ENCODE measurements around the gene UBQLN4. TPM values are rescaled to one million over a fixed set of nuclear protein-coding genes. Genes with fewer than 3 reads are reported as not detected.

Gene UBQLN4
- 30.0 TPM for total RNA-seq
- long read RNA-seq, partial matches to known transcripts, result 23 of 27 reads
- long read RNA-seq, other reads (novel, unspliced or antisense), result 4 of 27 reads

- DNase-seq (ENCODE audit: low spot score), result peak; percentile 95
Observed at GRCh38 chr1:156053768-156054499, at the start of gene UBQLN4. UBQLN4 (minus strand) TSS chr1:156053798; CDS start chr1:156053701, 97 bp downstream.

- no peak for DNase-seq (ENCODE audit: low spot score)
Observed at GRCh38 chr1:156102633-156103511, 49.3 kb upstream of the UBQLN4 start.

- DNase-seq (ENCODE audit: low spot score), result no peak
Observed at GRCh38 chr1:156101880-156102279, 48.3 kb upstream of the UBQLN4 start.

DNA sequence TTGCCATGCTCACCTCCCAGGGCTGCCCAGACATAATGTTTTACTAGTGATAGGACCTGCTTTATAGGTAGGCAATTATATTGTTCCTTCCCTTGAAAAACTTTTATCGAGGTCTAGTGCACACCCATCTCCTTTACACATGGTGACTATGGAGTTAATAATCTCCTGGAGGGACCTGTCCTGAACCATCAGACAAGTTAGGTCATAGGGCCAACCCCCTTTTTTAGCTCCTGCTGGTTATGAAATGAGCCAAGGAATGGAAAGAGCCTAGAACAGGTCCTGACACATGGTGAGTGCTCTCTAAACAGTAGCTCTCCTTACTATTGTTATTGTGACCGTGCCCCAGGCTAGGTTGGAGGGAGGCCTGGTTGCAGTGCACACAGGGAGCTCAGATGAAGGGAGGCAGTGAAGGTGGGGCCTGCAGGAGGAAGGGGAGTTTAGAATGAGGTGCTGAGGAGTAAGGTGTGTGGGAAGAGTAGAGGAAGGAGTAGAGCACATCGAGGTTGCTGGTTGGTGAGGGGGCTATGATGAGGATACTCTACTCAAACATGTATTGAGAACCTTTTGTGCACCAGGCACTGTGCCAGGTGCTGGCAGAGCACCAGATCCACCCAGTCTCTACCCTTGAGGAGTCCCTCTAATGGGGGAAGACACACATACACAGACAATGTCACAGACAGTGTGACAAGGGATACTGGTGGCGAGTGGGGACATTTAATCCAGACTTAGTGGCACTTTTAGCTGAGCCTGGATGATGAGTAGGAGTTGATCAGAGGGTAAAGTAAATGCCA is 46.8 kb upstream of the UBQLN4 start:
- no peak for DNase-seq (ENCODE audit: low spot score)

DNA sequence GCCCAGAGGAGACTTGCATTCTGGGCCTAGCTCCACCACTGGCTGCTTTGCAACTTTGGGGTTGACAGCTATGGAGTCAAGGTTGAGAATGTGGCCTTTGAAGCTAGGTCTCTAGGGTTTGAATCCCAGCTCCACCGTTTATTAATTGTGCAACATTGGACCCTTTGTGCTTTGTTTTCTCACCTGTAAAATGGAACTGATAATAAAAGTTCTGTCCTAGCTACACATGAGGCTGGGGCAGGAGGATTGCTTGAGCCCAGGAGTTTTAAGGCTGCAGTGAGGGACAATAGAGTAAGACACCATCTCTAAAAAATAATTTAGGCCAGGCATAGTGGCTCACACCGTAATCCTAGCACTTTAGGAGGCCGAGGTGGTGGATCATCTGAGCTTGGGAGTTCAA is 45.7 kb upstream of the UBQLN4 start:
- DNase-seq (ENCODE audit: low spot score), result no peak

DNA sequence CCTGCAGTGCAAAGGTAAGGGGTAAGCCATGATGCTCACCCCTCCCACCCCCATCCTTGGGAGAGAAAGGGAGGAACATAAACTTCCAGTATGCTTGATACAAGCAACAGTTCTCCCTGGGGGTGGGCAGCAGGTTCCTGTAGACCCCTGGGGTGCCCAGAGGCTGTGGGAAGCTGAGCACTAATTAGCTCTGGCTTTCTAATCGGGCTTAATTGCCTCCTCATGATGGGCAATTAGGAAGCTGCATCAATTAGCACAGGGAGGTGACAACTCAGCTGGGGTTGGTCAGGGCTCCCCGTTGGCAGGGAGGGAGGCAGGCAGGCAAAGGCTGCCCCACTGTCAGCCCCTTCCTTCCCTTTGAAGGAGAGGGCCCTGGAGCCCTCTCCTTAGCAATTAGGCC is 45.2 kb upstream of the UBQLN4 start:
- no peak for DNase-seq (ENCODE audit: low spot score)

GRCh38 chr1:156097499-156098178 is 44.0 kb upstream of the UBQLN4 start:
- no peak for DNase-seq (ENCODE audit: low spot score)

- peak; percentile 96 for DNase-seq (ENCODE audit: low spot score)
Observed at GRCh38 chr1:156096640-156097391, 43.2 kb upstream of the UBQLN4 start.

GRCh38 chr1:156095906-156096508 is 42.4 kb upstream of the UBQLN4 start:
- DNase-seq (ENCODE audit: low spot score), result no peak

DNA sequence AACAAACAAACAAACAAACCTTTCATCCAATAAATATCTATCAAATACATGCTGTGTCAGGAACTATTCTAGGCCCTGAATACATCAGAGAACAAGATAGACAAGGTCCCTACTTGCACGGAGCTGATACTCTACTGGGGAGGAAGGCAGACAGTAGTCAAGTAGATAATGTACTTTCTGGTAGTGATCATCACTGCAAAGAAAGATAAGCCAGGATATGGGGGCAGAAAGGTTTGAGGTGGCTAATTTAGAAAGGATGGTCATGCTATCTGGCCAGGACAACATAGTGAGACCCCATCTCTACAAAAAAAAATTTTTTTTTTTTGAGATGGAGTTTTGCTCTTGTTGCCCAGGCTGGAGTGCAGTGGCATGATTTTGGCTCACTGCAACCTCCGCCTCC is 38.0 kb upstream of the UBQLN4 start:
- DNase-seq (ENCODE audit: low spot score), result no peak

DNA sequence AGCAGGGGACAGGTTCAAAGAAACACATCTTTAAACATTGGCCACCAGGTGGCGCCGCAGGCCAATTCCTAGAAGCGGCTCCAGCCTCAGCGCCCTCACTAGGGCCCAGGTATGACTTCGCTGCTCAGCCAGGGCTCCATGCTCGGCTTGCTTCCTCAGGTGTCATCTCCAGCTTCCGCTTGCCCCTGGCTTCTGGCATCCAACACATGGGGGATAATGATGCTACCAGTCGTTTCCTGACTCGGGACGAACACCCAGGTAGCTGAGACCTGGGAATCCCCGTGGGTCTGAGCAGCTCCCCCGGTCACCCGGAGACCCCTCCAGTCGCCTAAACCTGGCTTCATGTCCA is 37.2 kb upstream of the UBQLN4 start:
- DNase-seq (ENCODE audit: low spot score), result peak; percentile 95

DNA sequence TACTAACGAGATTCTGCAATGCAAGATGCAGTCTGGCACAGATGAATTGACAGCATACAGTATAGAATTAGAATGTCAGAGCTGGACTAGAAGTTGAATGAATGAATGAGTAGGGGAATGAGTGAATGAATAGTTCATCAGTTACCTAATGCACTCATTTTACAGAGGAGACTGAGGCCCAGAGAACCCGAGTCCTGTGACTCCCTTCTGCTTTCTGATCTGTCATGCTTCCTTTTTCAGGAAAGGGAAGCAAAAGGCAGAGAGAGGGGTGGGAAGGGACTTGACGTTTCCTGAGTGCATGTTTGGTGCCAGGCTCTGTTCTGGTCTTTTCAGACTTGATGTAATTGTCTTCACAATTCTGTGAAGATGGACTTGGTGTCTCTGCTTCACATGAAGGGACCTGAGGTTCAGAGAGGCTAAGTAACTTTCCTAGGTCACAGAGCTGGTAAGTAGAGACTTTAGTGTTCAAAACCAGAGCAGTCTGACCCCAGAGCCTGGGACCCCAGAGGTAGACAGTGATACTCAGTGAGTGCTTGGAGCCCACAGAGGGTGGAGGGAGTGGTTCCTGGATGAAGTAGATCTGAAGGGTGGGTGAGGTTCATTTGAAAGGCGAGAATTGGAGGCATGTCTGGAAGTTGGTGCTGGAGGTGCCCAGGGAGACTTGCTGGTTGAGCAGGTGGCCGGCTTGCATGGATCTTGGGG is 36.7 kb upstream of the UBQLN4 start:
- DNase-seq (ENCODE audit: low spot score), result no peak

- no peak for DNase-seq (ENCODE audit: low spot score)
Observed at GRCh38 chr1:156089704-156090103, 36.1 kb upstream of the UBQLN4 start.

- DNase-seq (ENCODE audit: low spot score), result no peak
Observed at GRCh38 chr1:156086256-156086662, 32.7 kb upstream of the UBQLN4 start.

GRCh38 chr1:156083800-156084790 is 30.5 kb upstream of the UBQLN4 start:
- no peak for DNase-seq (ENCODE audit: low spot score)

- DNase-seq (ENCODE audit: low spot score), result no peak
Observed at GRCh38 chr1:156082309-156083091, 28.9 kb upstream of the UBQLN4 start, which contains the start of gene MEX3A. MEX3A (minus strand) TSS chr1:156082465; CDS start chr1:156081998, 467 bp downstream.

DNA sequence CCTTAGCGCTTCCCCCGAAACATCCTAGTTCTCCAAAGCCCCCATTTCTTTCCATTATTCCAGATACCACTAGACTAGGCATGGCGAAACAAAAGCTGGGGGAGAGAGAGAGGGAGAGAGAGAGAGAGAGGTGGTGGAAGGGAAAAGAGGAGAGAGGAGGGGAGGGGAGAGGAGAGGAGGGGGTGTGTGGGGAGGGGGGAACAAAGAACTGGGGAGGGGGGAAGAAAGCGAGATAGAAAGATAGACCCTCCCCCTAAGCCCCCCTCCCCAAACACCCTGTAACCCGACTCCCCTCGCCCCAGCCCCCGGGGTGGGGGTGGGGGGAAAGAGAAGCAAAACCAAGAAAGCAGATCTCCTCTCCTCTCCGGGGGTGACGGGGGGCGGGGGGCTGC is 28.3 kb upstream of the UBQLN4 start:
- no peak for DNase-seq (ENCODE audit: low spot score)
